ENCODE data around the gene ADCY10. TPM values are rescaled to one million over a fixed set of nuclear protein-coding genes. Genes with fewer than 3 reads are reported as not detected.

ADCY10 gene
- total and polyA plus RNA-seq, 9 of the 15 experiments (the other 6 are each of a cell fraction or from before 2014, with no cell fraction given) = 0.08 to 0.86 (median 0.22) TPM

DNA sequence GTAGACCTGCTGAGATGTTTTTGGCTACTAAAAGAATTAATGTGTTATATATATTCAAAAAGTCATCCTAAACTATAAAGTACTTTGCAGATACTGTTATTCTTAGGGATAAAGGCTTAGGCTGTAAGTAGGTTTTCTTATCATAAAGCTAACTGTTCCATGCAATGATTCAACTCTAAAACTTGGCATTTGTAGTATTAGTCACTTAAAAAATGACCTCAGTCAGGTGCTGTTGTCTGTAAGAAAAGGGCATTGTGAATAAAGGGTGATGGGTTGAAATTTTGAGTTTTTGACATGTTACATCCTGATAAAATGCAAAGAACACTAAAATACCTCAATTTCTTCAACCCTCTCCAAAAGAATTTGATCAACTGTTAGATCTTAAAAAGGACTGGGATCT is 32.9 kb downstream of the ADCY10 start:
- Histone ChIP-seq H3K79me2 (ENCODE audit: control insufficient read depth, insufficient read depth, low read length) (peaks cover 8% of the 10 kb centered on the region; the same call in 1 of the 3 replicates), H3K9me3 (replicated peaks; ENCODE audit: control insufficient read depth, insufficient read depth, low read depth, low read length) (no peaks in the 10 kb centered on the region), H3K9me1 (ENCODE audit: control insufficient read depth, insufficient read depth, low read length) (no peaks in the 10 kb centered on the region), H2AFZ (ENCODE audit: low read depth, low read length) (peak overlapping the region; percentile 17; the same call in 1 of the 2 replicates), H4K20me1 (replicated peaks; ENCODE audit: control insufficient read depth, insufficient read depth, low read length) (no peaks in the 10 kb centered on the region), H3K4me2 (ENCODE audit: insufficient read depth, low read length) (no peak overlapping the region), H3K4me3 (no peak overlapping the region), H3K27ac (ENCODE audit: extremely low read depth, low read depth, low read length) (peak overlapping the region; percentile 9; the same call in 1 of the 3 replicates), H3K27me3 (ENCODE audit: control insufficient read depth in 2 of 2, insufficient read depth in 2 of 2, low read length in 2 of 2) (no peaks in the 10 kb centered on the region), H3K9ac (ENCODE audit: insufficient read depth in 1 of 2, low read depth in 2 of 2, low read length in 2 of 2) (no peak overlapping the region), H3K4me1 (replicated peaks in 1 of 2; ENCODE audit: control insufficient read depth in 2 of 2, insufficient read depth in 2 of 2, low read length in 2 of 2) (peaks cover 5 to 13% of the 10 kb centered on the region in 2 experiments; a peak in 4 of 5 replicates), H3K36me3 (ENCODE audit: control insufficient read depth, insufficient read depth, low read length) (peaks cover 5% of the 10 kb centered on the region; the same call in 1 of the 3 replicates)
- in situ Hi-C loops (cut with MboI) = no loop called here
- FAIRE-seq (no peak), ATAC-seq (no peak; the same call in 1 of the 3 replicates), DNase-seq (ENCODE audit: extremely low read depth in 1 of 4, low spot score in 3 of 4) (no peak)
- no peak for TF ChIP-seq NUFIP1 (IDR thresholded peaks at IDR 0.05; ENCODE audit: partially characterized antibody)
- no peak for TF ChIP-seq YBX1 (IDR thresholded peaks at IDR 0.05)
- TF ChIP-seq POU5F1 (IDR thresholded peaks at IDR 0.05; ENCODE audit: borderline replicate concordance, low read depth, low read length, partially characterized antibody) = no peak
- no peak for TF ChIP-seq SOX6 (IDR thresholded peaks at IDR 0.05)
- TF ChIP-seq, protein P1, sequence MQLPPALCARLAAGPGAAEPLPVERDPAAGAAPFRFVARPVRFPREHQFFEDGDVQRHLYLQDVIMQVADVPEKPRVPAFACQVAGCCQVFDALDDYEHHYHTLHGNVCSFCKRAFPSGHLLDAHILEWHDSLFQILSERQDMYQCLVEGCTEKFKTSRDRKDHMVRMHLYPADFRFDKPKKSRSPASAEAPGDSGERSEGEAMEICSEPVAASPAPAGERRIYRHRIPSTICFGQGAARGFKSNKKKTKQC (CRISPR knock-in tag; IDR thresholded peaks at IDR 0.05) = no peak
- TF ChIP-seq HMG20B (CRISPR knock-in tag; IDR thresholded peaks at IDR 0.05) = no peak
- no peak for TF ChIP-seq ZBED1 (IDR thresholded peaks at IDR 0.05)
- TF ChIP-seq, protein P2, sequence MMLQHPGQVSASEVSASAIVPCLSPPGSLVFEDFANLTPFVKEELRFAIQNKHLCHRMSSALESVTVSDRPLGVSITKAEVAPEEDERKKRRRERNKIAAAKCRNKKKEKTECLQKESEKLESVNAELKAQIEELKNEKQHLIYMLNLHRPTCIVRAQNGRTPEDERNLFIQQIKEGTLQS (IDR thresholded peaks at IDR 0.05) = peak; percentile 24; the same call in 1 of the 2 replicates
- TF ChIP-seq, protein P2 (CRISPR knock-in tag; conservative IDR thresholded peaks at IDR 0.05) = no peak
- TF ChIP-seq ZNF436 (CRISPR knock-in tag; IDR thresholded peaks at IDR 0.05) = no peak
- no peak for TF ChIP-seq ZSCAN29 (IDR thresholded peaks at IDR 0.05)
- TF ChIP-seq RBM25 (IDR thresholded peaks at IDR 0.05; ENCODE audit: low read depth, low read length, severe bottlenecking) = no peak
- TF ChIP-seq CBFA2T3 (IDR thresholded peaks at IDR 0.05) = 0 out of 2 replicates have a peak, but pooled peaks have one; percentile 2
- TF ChIP-seq SNRNP70 (optimal IDR thresholded peaks at IDR 0.05; ENCODE audit: low read depth, low read length) = no peak
- no peak for TF ChIP-seq ILK (tag; IDR thresholded peaks at IDR 0.05; ENCODE audit: borderline replicate concordance, low read depth)
- no peak for TF ChIP-seq CBX1 (IDR thresholded peaks at IDR 0.05; ENCODE audit: low read depth)
- no peak for TF ChIP-seq ZBTB8A (IDR thresholded peaks at IDR 0.05; ENCODE audit: partially characterized antibody)
- no peak for TF ChIP-seq ZNF780A (CRISPR knock-in tag; IDR thresholded peaks at IDR 0.05)
- TF ChIP-seq, protein P3, sequence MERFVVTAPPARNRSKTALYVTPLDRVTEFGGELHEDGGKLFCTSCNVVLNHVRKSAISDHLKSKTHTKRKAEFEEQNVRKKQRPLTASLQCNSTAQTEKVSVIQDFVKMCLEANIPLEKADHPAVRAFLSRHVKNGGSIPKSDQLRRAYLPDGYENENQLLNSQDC (CRISPR knock-in tag; IDR thresholded peaks at IDR 0.05) = no peak
- BruUV-seq (replicated peaks) = no TSS peak
- POLR2A ChIA-PET = interaction anchor here (0.7 to 2.0 kb wide), 8 partner anchors 9 to 35 kb away, joined by 3 to 11 read pairs (median 5); partner anchors contain the start of gene ADCY10
- intact Hi-C loops (cut with micrococcal nuclease) = no loop called here
- CTCF ChIA-PET (ENCODE audit: low intra/inter-chr PET ratio) = interaction anchor here (0.6 kb wide), 1 partner anchor 37 kb away, joined by 4 read pairs; no protein-coding TSS in a partner anchor
